ENCODE data around the gene FAM78A.

DNA sequence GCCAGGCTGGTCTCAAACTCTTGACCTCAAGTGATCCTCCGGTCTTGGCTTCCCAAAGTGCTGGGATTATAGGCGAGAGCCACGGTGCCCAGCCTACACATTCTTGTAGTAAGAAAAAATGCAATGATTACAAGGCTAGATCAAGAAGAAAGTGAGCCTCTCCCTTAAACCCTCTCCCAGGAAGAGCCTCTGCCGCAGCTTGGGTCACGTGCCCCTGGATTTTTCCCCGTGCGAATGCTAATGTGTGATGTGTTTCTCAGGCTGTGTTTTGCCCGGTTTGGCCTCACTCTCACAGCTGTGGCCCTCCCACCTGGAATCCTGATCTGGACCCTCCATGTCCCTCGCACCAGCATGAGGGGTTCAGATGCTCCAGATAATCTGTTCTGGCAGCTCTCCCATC, 20.1 kb upstream of the FAM78A start:
- TF ChIP-seq CTCF (conservative IDR thresholded peaks at IDR 0.05; ENCODE audit: low read depth, low read length) (no peak), EZH2 (IDR thresholded peaks at IDR 0.05; ENCODE audit: low read length, unreplicated experiment) (no peak)
